HEK293T (cell line): Measurements from ENCODE around the gene TIA1.
A peak's percentile ranks its signal among the peaks of the same experiment; 100 is the strongest.

ENCODE experiments used
- CTCF ChIA-PET: fragments of 350-600 bp; formaldehyde crosslinking; extraction: SDS; loops from one replicate; lab custom pipeline; 2021; ENCODE audit warnings: antibody characterized with exemption, inconsistent platforms; lab: Yijun Ruan, JAX
- POLR2A ChIA-PET: fragments of 350-600 bp; formaldehyde crosslinking; extraction: SDS; loops from one replicate; lab custom pipeline; 2020; ENCODE audit warnings: antibody characterized with exemption, inconsistent platforms; lab: Yijun Ruan, JAX
- DNase-seq: peaks from one replicate; pipeline ENCODE4 v3.0.0; 2012; ENCODE audit warnings: mixed read lengths; ENCODE audit errors: extremely low spot score
- ARNT ChIP-seq: fragments of 450-650 bp; IDR thresholded peaks from 2 replicates; pipeline ENCODE4 v1.6.1; 2017; ENCODE audit warnings: mild to moderate bottlenecking
- BHLHE40 ChIP-seq: fragments of 450-650 bp; IDR thresholded peaks from 2 replicates; pipeline ENCODE4 v1.6.1; 2016; ENCODE audit warnings: mild to moderate bottlenecking, moderate library complexity, borderline replicate concordance
- CTBP1 ChIP-seq: fragments of 450-650 bp; IDR thresholded peaks from 2 replicates; pipeline ENCODE4 v1.6.1; 2016; ENCODE audit warnings: borderline replicate concordance
- ELF4 ChIP-seq: fragments of 450-650 bp; IDR thresholded peaks from 2 replicates; pipeline ENCODE4 v1.6.1; 2017; ENCODE audit warnings: antibody characterized with exemption
- FOXA1 ChIP-seq: fragments of 450-650 bp; IDR thresholded peaks from 2 replicates; pipeline ENCODE4 v1.6.1; 2016; ENCODE audit warnings: mild to moderate bottlenecking
- FOXK2 ChIP-seq: fragments of 450-650 bp; IDR thresholded peaks from 2 replicates; pipeline ENCODE4 v1.6.1; 2016; ENCODE audit warnings: mild to moderate bottlenecking
- FOXM1 ChIP-seq: fragments of 450-650 bp; IDR thresholded peaks from 2 replicates; pipeline ENCODE4 v1.6.1; 2017; ENCODE audit warnings: mild to moderate bottlenecking, borderline replicate concordance
- HDGF ChIP-seq: fragments of 450-650 bp; IDR thresholded peaks from 2 replicates; pipeline ENCODE4 v1.6.1; 2017; ENCODE audit warnings: antibody characterized with exemption, borderline replicate concordance
- L3MBTL2 ChIP-seq: fragments of 450-650 bp; conservative IDR thresholded peaks from 2 replicates; pipeline ENCODE4 v1.6.1; 2016; ENCODE audit warnings: mild to moderate bottlenecking
- LEF1 ChIP-seq: fragments of 450-650 bp; IDR thresholded peaks from 2 replicates; pipeline ENCODE4 v1.6.1; 2017; ENCODE audit warnings: mild to moderate bottlenecking, borderline replicate concordance
- NFRKB ChIP-seq: fragments of 450-650 bp; IDR thresholded peaks from 2 replicates; pipeline ENCODE4 v1.6.1; 2016; ENCODE audit warnings: mild to moderate bottlenecking, moderate library complexity
- PKNOX1 ChIP-seq: fragments of 450-650 bp; IDR thresholded peaks from 2 replicates; pipeline ENCODE4 v1.6.1; 2016
- SP1 ChIP-seq: fragments of 450-650 bp; IDR thresholded peaks from 2 replicates; pipeline ENCODE4 v1.6.1; 2017
- SUZ12 ChIP-seq: fragments of 450-650 bp; IDR thresholded peaks from 2 replicates; pipeline ENCODE4 v1.6.1; 2016; ENCODE audit warnings: mild to moderate bottlenecking
- TARDBP ChIP-seq: fragments of 450-650 bp; IDR thresholded peaks from 2 replicates; pipeline ENCODE4 v1.6.1; 2016
- ZNF384 ChIP-seq: fragments of 450-650 bp; IDR thresholded peaks from 2 replicates; pipeline ENCODE4 v1.6.1; 2016

The TIA1 gene

GRCh38 chr2:70261501-70261900 lies 13.1 kb upstream of the TIA1 start:
- POLR2A ChIA-PET, result interaction anchor here (0.5 to 1.1 kb wide), 2 partner anchors 32 to 348 kb away, joined by 3 to 6 read pairs; partner anchors contain the start of gene SNRPG
- TF ChIP-seq TARDBP (no peak), CTBP1 (no peak)
- CTCF ChIA-PET, result no interaction called here
- no peak for DNase-seq

- TF ChIP-seq ARNT (no peak), SUZ12 (no peak), CTBP1 (no peak), LEF1 (no peak), HDGF (no peak), ELF4 (no peak), NFRKB (no peak), BHLHE40 (no peak), TARDBP (no peak), FOXA1 (no peak), SP1 (no peak), PKNOX1 (no peak), FOXK2 (no peak), FOXM1 (no peak), L3MBTL2 (no peak), ZNF384 (no peak)
- DNase-seq, result peak; percentile 22
- ChIA-PET CTCF (interaction anchor here (1.2 kb wide), 2 partner anchors 9 to 21 kb away, joined by 3 to 9 read pairs; partner anchors contain the start of gene TIA1), POLR2A (interaction anchor here (0.7 to 2.7 kb wide), 16 partner anchors 9 to 890 kb away, joined by 3 to 47 read pairs (median 6); partner anchors contain the start of genes C2orf42 and SNRPG)
Measured at GRCh38 chr2:70258532-70258875, 10.1 kb upstream of the TIA1 start.

GRCh38 chr2:70255637-70256314 lies 7.3 kb upstream of the TIA1 start:
- ChIA-PET CTCF (no interaction called here), POLR2A (interaction anchor here (1.3 to 1.7 kb wide), 2 partner anchors 9 to 38 kb away, joined by 3 to 5 read pairs; partner anchors contain the start of gene SNRPG)
- DNase-seq, result no peak
- TF ChIP-seq FOXA1, result no peak
- TF ChIP-seq SP1, result no peak

- CTCF ChIA-PET, result no interaction called here
- POLR2A ChIA-PET, result interaction anchor here (2.1 kb wide), 1 partner anchor 43 kb away, joined by 23 read pairs; the partner anchor contains the start of gene SNRPG
- TF ChIP-seq HDGF (no peak), TARDBP (no peak), SUZ12 (no peak)
- no peak for DNase-seq
Measured at GRCh38 chr2:70250434-70250833, 2.0 kb upstream of the TIA1 start.

- DNase-seq, result no peak
- TF ChIP-seq NFRKB, result no peak
- TF ChIP-seq LEF1, result no peak
- TF ChIP-seq CTBP1, result 0 out of 2 replicates have a peak, but pooled peaks have one; percentile 31
- TF ChIP-seq HDGF, result no peak
- no peak for TF ChIP-seq ARNT
- peak; percentile 81 for TF ChIP-seq PKNOX1
- no peak for TF ChIP-seq FOXM1
- no peak for TF ChIP-seq FOXK2
- no peak for TF ChIP-seq FOXA1
- TF ChIP-seq L3MBTL2, result 0 out of 2 replicates have a peak, but pooled peaks have one; percentile 28
- CTCF ChIA-PET, result no interaction called here
Measured at GRCh38 chr2:70247364-70248180, 856 bp downstream of the TIA1 start.

GRCh38 chr2:70243806-70244584 lies 4.4 kb downstream of the TIA1 start:
- TF ChIP-seq SP1 (no peak), NFRKB (no peak), ELF4 (no peak), PKNOX1 (no peak), ZNF384 (no peak), FOXM1 (no peak), HDGF (no peak), L3MBTL2 (no peak)
- ChIA-PET CTCF (no interaction called here), POLR2A (interaction anchor here (0.8 to 3.6 kb wide), 3 partner anchors 14 to 330 kb away, joined by 3 to 14 read pairs (median 7); partner anchors contain the start of genes MXD1, PCYOX1 and SNRPG)
- DNase-seq, result no peak

More at GRCh38 chr2:70247364-70248180, 856 bp downstream of the TIA1 start:
- POLR2A ChIA-PET, result interaction anchor here (0.7 to 1.4 kb wide), 6 partner anchors 9 to 112 kb away, joined by 3 to 14 read pairs (median 3); partner anchors contain the start of genes C2orf42, PCYOX1 and SNRPG
